Prostate gland (tissue), 2 donors: Measurements from ENCODE around the gene GSE1.

Experiments used
- CTCF ChIP-seq, 4 experiments: fragments of 200-600 bp in 2 of 4; fragments of 450-650 bp in 2 of 4; sonication (generic) in 2 of 4; IDR thresholded peaks; 1 replicate in 3 of 4; 2 replicates in 1 of 4; pipeline ENCODE4 v1.5.1; 2016 to 2019; ENCODE audit warnings: antibody characterized with exemption in 4 of 4, mild to moderate bottlenecking in 2 of 4, moderate library complexity in 2 of 4
- POLR2A ChIP-seq: fragments of 450-650 bp; IDR thresholded peaks from one replicate; pipeline ENCODE4 v1.6.1; 2016; ENCODE audit warnings: antibody characterized with exemption, mild to moderate bottlenecking
- POLR2AphosphoS5 ChIP-seq: sonication (generic); formaldehyde crosslinking; IDR thresholded peaks from one replicate; pipeline ENCODE4 v1.6.1; 2017; ENCODE audit warnings: antibody characterized with exemption

- TF ChIP-seq CTCF (IDR thresholded peaks at IDR 0.05) (no peak), POLR2AphosphoS5 (no peak), POLR2A (no peak)
Measured at GRCh38 chr16:85654251-85655095, 41.4 kb downstream of the GSE1 start.
